HG03095 (cell line): ENCODE measurements around the gene NXPH4.

ENCODE experiments used
- ATAC-seq: cut with Tn5 transposase; IDR thresholded peaks from one replicate; pipeline ENCODE4 v1.9.1; 2021; ENCODE audit warnings: moderate library complexity; ENCODE audit not compliant: unreplicated experiment

NXPH4 gene

GRCh38 chr12:57229634-57230380, 13.2 kb downstream of the NXPH4 start, which contains the start of gene SHMT2:
TSS of gene SHMT2 (plus strand) at chr12:57229711. CDS start at chr12:57229779, 68 bp downstream.
- ATAC-seq = no peak

- no peak for ATAC-seq
These were observed 14.0 kb downstream of the NXPH4 start for GRCh38 chr12:57230381-57231155.

- no peak for ATAC-seq
These were observed 14.9 kb downstream of the NXPH4 start for GRCh38 chr12:57231276-57232021.

GRCh38 chr12:57232156-57232756, 15.7 kb downstream of the NXPH4 start:
- no peak for ATAC-seq

GRCh38 chr12:57233357-57234232, 17.0 kb downstream of the NXPH4 start:
- no peak for ATAC-seq

- ATAC-seq = no peak
These were observed 17.6 kb downstream of the NXPH4 start for GRCh38 chr12:57234233-57234570.

- ATAC-seq = no peak
These were observed 18.0 kb downstream of the NXPH4 start for GRCh38 chr12:57234571-57235016.

- ATAC-seq = no peak
These were observed 18.6 kb downstream of the NXPH4 start for GRCh38 chr12:57235017-57235727.

GRCh38 chr12:57235728-57236131, 19.1 kb downstream of the NXPH4 start:
- ATAC-seq = no peak

GRCh38 chr12:57236201-57236924, 19.8 kb downstream of the NXPH4 start:
- ATAC-seq = no peak

- ATAC-seq = no peak
These were observed 20.5 kb downstream of the NXPH4 start for GRCh38 chr12:57236925-57237595.

- ATAC-seq = no peak
These were observed 21.0 kb downstream of the NXPH4 start for GRCh38 chr12:57237596-57237931.

- no peak for ATAC-seq
These were observed 21.6 kb downstream of the NXPH4 start for GRCh38 chr12:57237932-57238853.

- ATAC-seq = peak; percentile 45
These were observed 22.4 kb downstream of the NXPH4 start for GRCh38 chr12:57238854-57239554.

- no peak for ATAC-seq
These were observed 23.0 kb downstream of the NXPH4 start for GRCh38 chr12:57239587-57240065.

GRCh38 chr12:57240066-57240921, 23.7 kb downstream of the NXPH4 start:
- ATAC-seq = no peak
